NCI-H128 (cell line): Measurements from ENCODE around the gene SPOCK1.
A peak's percentile ranks its signal among the peaks of the same experiment; 100 is the strongest.
"Not testable (repeated sequence)": the region's sequence is repeated elsewhere in the genome, so short reads cannot be mapped to it uniquely, and the experiment has no call there.

Experiments
- DNase-seq: peaks from one replicate; lab custom pipeline; 2025; ENCODE audit not compliant: unreplicated experiment; lab: John Stamatoyannopoulos, UW

The SPOCK1 gene

GRCh38 chr5:137498736-137499505 is at the start of gene SPOCK1:
TSS of gene SPOCK1 (minus strand) at chr5:137499326.
- DNase-seq, result peak; percentile 39

- DNase-seq, result no peak
Observed at GRCh38 chr5:137545956-137546355, 46.8 kb upstream of the SPOCK1 start.

GRCh38 chr5:137535449-137535848 is 36.3 kb upstream of the SPOCK1 start:
- DNase-seq, result not testable (repeated sequence)

- no peak for DNase-seq
Observed at GRCh38 chr5:137533963-137534362, 34.8 kb upstream of the SPOCK1 start.

GRCh38 chr5:137531266-137531665 is 32.1 kb upstream of the SPOCK1 start:
- DNase-seq, result no peak

- no peak for DNase-seq
Observed at GRCh38 chr5:137521246-137521645, 22.1 kb upstream of the SPOCK1 start.

GRCh38 chr5:137516961-137517360 is 17.8 kb upstream of the SPOCK1 start:
- DNase-seq, result no peak

GRCh38 chr5:137516251-137516797 is 17.2 kb upstream of the SPOCK1 start:
- no peak for DNase-seq

- DNase-seq, result no peak
Observed at GRCh38 chr5:137515238-137515637, 16.1 kb upstream of the SPOCK1 start.

GRCh38 chr5:137510671-137511070 is 11.5 kb upstream of the SPOCK1 start:
- no peak for DNase-seq

GRCh38 chr5:137507150-137507549 is 8.0 kb upstream of the SPOCK1 start:
- DNase-seq, result no peak

- no peak for DNase-seq
Observed at GRCh38 chr5:137506296-137506695, 7.2 kb upstream of the SPOCK1 start.

- no peak for DNase-seq
Observed at GRCh38 chr5:137504916-137505315, 5.8 kb upstream of the SPOCK1 start.

GRCh38 chr5:137503456-137503855 is 4.3 kb upstream of the SPOCK1 start:
- DNase-seq, result no peak

- DNase-seq, result no peak
Observed at GRCh38 chr5:137502632-137503031, 3.5 kb upstream of the SPOCK1 start.

- DNase-seq, result no peak
Observed at GRCh38 chr5:137501846-137502406, 2.8 kb upstream of the SPOCK1 start.

GRCh38 chr5:137501226-137501625 is 2.1 kb upstream of the SPOCK1 start:
- no peak for DNase-seq

GRCh38 chr5:137500615-137501225 is 1.6 kb upstream of the SPOCK1 start:
- no peak for DNase-seq

- not testable (repeated sequence) for DNase-seq
Observed at GRCh38 chr5:137499506-137499847, 351 bp upstream of the SPOCK1 start.

GRCh38 chr5:137498301-137498735 is 808 bp downstream of the SPOCK1 start:
- no peak for DNase-seq

GRCh38 chr5:137497396-137498290 is 1.5 kb downstream of the SPOCK1 start:
- no peak for DNase-seq
